Right lobe of liver (tissue), 4 donors: Measurements from ENCODE around the gene VAT1.

ENCODE experiments used
- CTCF ChIP-seq, 4 donors: fragments of 200-600 bp in 3 of 4; fragments of 450-650 bp in 1 of 4; IDR thresholded peaks; one replicate each; pipeline versions ENCODE4 v1.5.1 to v1.8.0; 2016 to 2022; ENCODE audit warnings: antibody characterized with exemption in 4 of 4, mild to moderate bottlenecking in 2 of 4
- POLR2A ChIP-seq: fragments of 450-650 bp; IDR thresholded peaks from one replicate; pipeline ENCODE4 v1.6.1; 2017; ENCODE audit warnings: antibody characterized with exemption, mild to moderate bottlenecking
- donor health status: DM: no; HTN: no; CAD: no.
- donor health status: DM: no; HTN: no; CAD: no.
- donor health status: DM: no; HTN: yes; CAD: no.

- TF ChIP-seq POLR2A (no peak), CTCF (IDR thresholded peaks at IDR 0.05) (no peak)
These were observed 12.7 kb upstream of the VAT1 start for GRCh38 chr17:43034894-43035293.
